DND-41 (cell line): ENCODE data around the gene SLC31A1.
"Not testable (repeated sequence)": the region's sequence is repeated elsewhere in the genome, so short reads cannot be mapped to it uniquely, and the experiment has no call there.

Experiments
- EZH2 ChIP-seq: IDR thresholded peaks from 3 replicates; pipeline ENCODE4 v1.6.1; 2012; ENCODE audit warnings: borderline replicate concordance, low read depth, mild to moderate bottlenecking, moderate library complexity, low read length, inconsistent platforms; ENCODE audit not compliant: severe bottlenecking
- TF ChIP-seq, protein P1 (sequence below): IDR thresholded peaks from 2 replicates; pipeline ENCODE4 v1.5.1; 2012; ENCODE audit warnings: borderline replicate concordance, low read length, moderate library complexity, mild to moderate bottlenecking; ENCODE audit not compliant: poor library complexity, severe bottlenecking; ENCODE audit errors: extremely low read depth

DNA sequence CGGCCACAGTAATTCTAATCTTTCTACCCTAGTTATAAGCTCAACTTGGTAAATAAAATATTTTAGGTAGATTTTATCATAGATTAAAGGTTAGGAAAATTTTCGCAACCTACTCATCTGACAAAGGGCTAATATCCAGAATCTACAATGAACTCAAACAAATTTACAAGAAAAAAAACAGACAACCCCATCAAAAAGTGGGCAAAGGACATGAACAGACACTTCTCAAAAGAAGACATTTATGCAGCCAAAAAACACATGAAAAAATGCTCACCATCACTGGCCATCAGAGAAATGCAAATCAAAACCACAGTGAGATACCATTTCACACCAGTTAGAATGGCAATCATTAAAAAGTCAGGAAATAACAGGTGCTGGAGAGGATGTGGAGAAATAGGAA is 28.3 kb downstream of the SLC31A1 start:
- TF ChIP-seq, protein P1, sequence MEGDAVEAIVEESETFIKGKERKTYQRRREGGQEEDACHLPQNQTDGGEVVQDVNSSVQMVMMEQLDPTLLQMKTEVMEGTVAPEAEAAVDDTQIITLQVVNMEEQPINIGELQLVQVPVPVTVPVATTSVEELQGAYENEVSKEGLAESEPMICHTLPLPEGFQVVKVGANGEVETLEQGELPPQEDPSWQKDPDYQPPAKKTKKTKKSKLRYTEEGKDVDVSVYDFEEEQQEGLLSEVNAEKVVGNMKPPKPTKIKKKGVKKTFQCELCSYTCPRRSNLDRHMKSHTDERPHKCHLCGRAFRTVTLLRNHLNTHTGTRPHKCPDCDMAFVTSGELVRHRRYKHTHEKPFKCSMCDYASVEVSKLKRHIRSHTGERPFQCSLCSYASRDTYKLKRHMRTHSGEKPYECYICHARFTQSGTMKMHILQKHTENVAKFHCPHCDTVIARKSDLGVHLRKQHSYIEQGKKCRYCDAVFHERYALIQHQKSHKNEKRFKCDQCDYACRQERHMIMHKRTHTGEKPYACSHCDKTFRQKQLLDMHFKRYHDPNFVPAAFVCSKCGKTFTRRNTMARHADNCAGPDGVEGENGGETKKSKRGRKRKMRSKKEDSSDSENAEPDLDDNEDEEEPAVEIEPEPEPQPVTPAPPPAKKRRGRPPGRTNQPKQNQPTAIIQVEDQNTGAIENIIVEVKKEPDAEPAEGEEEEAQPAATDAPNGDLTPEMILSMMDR, result not testable (repeated sequence)
- TF ChIP-seq EZH2, result not testable (repeated sequence)
